CD1c-positive myeloid dendritic cell (primary cell): ENCODE measurements around the gene DYNC2I2.
"Not testable (repeated sequence)": the region's sequence is repeated elsewhere in the genome, so short reads cannot be mapped to it uniquely, and the experiment has no call there.

Experiments used
- DNase-seq: peaks from one replicate; pipeline ENCODE4 v3.0.0-alpha.2; 2016; ENCODE audit errors: extremely low spot score

Gene DYNC2I2

GRCh38 chr9:128615571-128615970 lies 41.1 kb downstream of the DYNC2I2 start:
- DNase-seq = no peak

GRCh38 chr9:128614728-128615127 lies 41.9 kb downstream of the DYNC2I2 start:
- DNase-seq = no peak

DNA sequence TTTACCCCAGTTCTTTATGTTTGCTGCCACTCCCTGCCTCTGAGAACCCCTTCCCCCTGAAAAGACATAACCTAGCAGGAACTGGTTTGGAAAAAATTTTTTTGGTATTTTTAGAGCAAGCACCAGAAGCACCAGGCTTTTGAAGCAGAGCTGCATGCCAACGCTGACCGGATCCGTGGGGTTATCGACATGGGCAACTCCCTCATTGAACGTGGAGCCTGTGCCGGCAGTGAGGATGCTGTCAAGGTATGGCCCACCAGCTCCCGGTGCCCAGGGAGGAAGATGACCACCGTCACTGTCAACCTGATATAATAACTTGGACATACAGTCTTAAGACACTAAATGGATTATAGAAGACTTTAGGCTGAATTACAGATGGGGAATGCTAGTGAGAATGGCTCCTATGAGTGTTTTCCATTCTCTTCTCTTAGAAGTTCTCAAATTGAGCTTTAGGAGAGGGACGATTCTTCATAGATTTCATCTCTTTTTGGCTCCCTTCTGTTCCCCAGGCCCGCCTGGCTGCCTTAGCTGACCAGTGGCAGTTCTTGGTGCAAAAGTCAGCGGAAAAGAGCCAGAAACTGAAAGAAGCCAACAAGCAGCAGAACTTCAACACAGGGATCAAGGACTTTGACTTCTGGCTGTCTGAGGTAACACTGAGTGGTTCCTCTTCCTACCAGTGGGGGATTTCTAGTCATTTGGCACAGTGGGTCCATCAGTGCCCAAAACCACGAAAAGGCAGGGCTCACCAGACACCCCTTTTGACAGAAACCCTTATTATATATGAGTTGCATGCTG lies 44.9 kb downstream of the DYNC2I2 start:
- DNase-seq = no peak

GRCh38 chr9:128610897-128611296 lies 45.8 kb downstream of the DYNC2I2 start:
- no peak for DNase-seq

DNA sequence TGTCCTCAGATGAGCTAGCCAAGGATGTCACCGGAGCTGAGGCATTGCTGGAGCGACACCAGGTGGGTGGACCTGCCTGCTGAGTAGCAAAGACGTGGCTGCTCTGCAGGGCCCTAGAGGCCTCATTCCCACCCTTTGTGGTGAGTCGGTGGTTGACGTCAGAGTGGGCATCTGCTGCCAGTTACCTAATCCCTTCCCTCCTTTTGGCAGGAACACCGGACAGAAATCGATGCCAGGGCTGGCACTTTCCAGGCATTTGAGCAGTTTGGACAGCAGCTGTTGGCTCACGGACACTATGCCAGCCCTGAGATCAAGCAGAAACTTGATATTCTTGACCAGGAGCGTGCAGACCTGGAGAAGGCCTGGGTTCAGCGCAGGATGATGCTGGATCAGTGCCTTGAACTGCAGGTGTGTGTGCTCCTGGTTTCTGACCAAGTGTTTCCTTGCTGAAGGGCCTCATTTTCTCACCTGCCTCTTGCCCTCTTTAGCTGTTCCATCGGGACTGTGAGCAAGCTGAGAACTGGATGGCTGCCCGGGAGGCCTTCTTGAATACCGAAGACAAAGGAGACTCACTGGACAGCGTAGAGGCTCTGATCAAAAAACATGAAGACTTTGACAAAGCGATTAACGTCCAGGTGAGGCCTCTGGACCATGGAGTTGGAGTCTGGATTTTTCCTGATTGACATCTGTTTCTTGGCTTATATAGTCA lies 48.9 kb downstream of the DYNC2I2 start:
- DNase-seq = no peak

- no peak for DNase-seq
Measured at GRCh38 chr9:128603697-128604096, 53.0 kb downstream of the DYNC2I2 start.

GRCh38 chr9:128600099-128600498 lies 56.5 kb downstream of the DYNC2I2 start:
- DNase-seq = no peak

GRCh38 chr9:128595471-128595870 lies 61.2 kb downstream of the DYNC2I2 start:
- DNase-seq = no peak

DNA sequence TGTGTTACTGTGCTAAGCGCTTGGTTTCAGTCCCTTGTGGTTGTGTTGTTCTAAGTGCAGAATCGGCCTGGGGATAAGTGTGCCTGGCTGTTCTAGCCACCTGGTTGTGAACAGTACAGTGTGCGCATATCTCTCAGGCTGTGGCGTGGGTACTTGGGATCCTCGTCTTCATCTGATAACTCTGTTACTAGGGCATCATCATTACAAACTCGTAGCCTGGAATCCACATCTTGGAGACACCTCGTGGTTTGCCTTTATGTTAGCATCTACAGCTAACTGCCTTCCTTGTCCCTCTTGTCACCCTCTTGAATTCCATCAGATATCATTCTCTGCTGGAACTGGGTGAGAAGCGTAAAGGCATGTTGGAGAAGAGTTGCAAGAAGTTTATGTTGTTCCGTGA lies 62.8 kb downstream of the DYNC2I2 start:
- no peak for DNase-seq

GRCh38 chr9:128593039-128593438 lies 63.6 kb downstream of the DYNC2I2 start:
- no peak for DNase-seq

- no peak for DNase-seq
Measured at GRCh38 chr9:128588581-128589233, 67.9 kb downstream of the DYNC2I2 start.

DNA sequence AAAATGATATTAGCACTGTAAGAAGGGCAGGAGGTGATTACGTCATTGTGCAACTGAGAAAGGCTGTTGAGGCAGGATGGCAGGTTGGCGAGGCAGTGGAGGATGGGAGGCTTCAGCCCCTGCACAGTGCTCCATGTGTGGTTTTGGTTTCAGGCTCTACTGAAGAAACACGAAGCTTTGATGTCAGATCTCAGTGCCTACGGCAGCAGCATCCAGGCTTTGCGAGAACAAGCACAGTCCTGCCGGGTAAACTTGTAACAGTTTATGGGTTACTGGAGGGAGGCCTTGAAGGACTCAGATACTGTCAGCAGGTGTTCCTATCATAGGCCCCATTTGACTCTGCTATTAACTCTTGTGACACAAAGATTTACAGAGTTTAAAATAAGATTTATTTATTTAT lies 69.2 kb downstream of the DYNC2I2 start:
- no peak for DNase-seq

DNA sequence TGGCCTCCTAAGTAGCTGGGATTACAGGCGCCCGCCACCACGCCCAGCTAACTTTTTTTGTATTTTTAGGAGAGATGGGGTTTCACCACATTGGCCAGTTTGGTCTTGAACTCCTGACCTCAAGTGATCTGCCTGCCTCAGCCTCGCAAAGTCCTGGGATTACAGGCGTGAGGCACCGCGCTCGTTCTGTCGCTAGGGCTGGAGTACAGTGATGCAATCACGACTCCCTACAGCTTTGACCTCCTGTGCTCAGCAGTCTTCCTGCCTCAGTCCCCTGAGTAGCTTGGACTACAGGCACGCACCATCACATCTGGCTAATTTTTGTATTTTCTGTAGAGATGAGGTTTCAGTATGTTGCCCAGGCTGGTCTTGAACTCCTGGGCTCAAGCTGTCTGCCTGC lies 69.7 kb downstream of the DYNC2I2 start:
- DNase-seq = not testable (repeated sequence)

GRCh38 chr9:128585155-128585554 lies 71.5 kb downstream of the DYNC2I2 start:
- DNase-seq = not testable (repeated sequence)
